Measurements from ENCODE around the gene KRTAP22-2.

KRTAP22-2 gene

GRCh38 chr21:30563630-30564029 lies 26.6 kb downstream of the KRTAP22-2 start:
- DNase-seq (ENCODE audit: low read depth in 4 of 4, low spot score in 1 of 4) = no peak

GRCh38 chr21:30563072-30563471 lies 27.1 kb downstream of the KRTAP22-2 start:
- no peak for DNase-seq (ENCODE audit: low read depth in 4 of 4, low spot score in 1 of 4)

GRCh38 chr21:30561957-30562356 lies 28.2 kb downstream of the KRTAP22-2 start:
- DNase-seq (ENCODE audit: low read depth in 4 of 4, low spot score in 1 of 4) = no peak

GRCh38 chr21:30561264-30561895 lies 28.8 kb downstream of the KRTAP22-2 start, which contains the start of gene KRTAP19-7:
TSS of gene KRTAP19-7 (minus strand) at chr21:30561314. CDS start at chr21:30561289, 25 bp downstream.
- DNase-seq (ENCODE audit: low read depth in 4 of 4, low spot score in 1 of 4) = no peak

- no peak for DNase-seq (ENCODE audit: low read depth in 4 of 4, low spot score in 1 of 4)
Observed at GRCh38 chr21:30555095-30555494, 35.1 kb downstream of the KRTAP22-2 start.

- DNase-seq (ENCODE audit: low read depth in 4 of 4, low spot score in 1 of 4) = no peak
Observed at GRCh38 chr21:30552782-30553181, 37.4 kb downstream of the KRTAP22-2 start.

GRCh38 chr21:30541764-30542163 lies 48.4 kb downstream of the KRTAP22-2 start, which contains the start of gene KRTAP19-6:
TSS of gene KRTAP19-6 (minus strand) at chr21:30541864. CDS start at chr21:30541833, 31 bp downstream.
- no peak for DNase-seq (ENCODE audit: low read depth in 4 of 4, low spot score in 1 of 4)

Data from stimulated activated CD4-positive, alpha-beta T cell treated with anti-CD3 and anti-CD28 coated beads, Interleukin-1b, Interleukin-23, amount 100 ng/mL, for 24 hours (primary cell).